ENCODE results near the gene MARS1. TPM values are rescaled to one million over a fixed set of nuclear protein-coding genes. Genes with fewer than 3 reads are reported as not detected.

Gene MARS1
- total and polyA plus RNA-seq, 5 donors from 2014 or later: 71.9 to 219 (median 83.2) TPM

GRCh38 chr12:57470286-57470969, 17.4 kb upstream of the MARS1 start:
- Histone ChIP-seq H3K9me3 (ENCODE audit: control insufficient read depth in 2 of 2, low read length in 2 of 2) (no peaks in the 10 kb centered on the region), H3K4me3 (ENCODE audit: low read depth, low read length) (no peak overlapping the region), H3K4me1 (ENCODE audit: control insufficient read depth, insufficient read depth, low read length, poor library complexity, severe bottlenecking) (peaks cover 36% of the 10 kb centered on the region), H3K27ac (ENCODE audit: insufficient read depth, low read length, poor library complexity, severe bottlenecking) (no peak overlapping the region), H3K27me3 (ENCODE audit: control insufficient read depth, insufficient read depth, low read length) (no peaks in the 10 kb centered on the region), H3K36me3 (ENCODE audit: control insufficient read depth, insufficient read depth, low read length) (peaks cover 73% of the 10 kb centered on the region)
- no peak for ATAC-seq (ENCODE audit: low read depth in 2 of 2)
- peaks cover 52% of the 10 kb centered on the region for H3K36me3 Mint-ChIP-seq
- H3K9me3 Mint-ChIP-seq: no peaks in the 10 kb centered on the region
- peak overlapping the region in 1 of 3 donors; percentile 83 for H3K27ac Mint-ChIP-seq
- no peaks in the 10 kb centered on the region for H3K27me3 Mint-ChIP-seq
- no peak overlapping the region for H3K4me3 Mint-ChIP-seq
- no peak for DNase-seq
- peaks cover 0 to 58% (median 39%) of the 10 kb centered on the region in 4 donors for H3K4me1 Mint-ChIP-seq

GRCh38 chr12:57470970-57471656, 16.8 kb upstream of the MARS1 start:
- no peak for ATAC-seq (ENCODE audit: low read depth in 2 of 2)
- Mint-ChIP-seq H3K4me1 (peaks cover 0 to 58% (median 38%) of the 10 kb centered on the region in 4 donors), H3K36me3 (peaks cover 48% of the 10 kb centered on the region)

GRCh38 chr12:57471661-57472060, 16.2 kb upstream of the MARS1 start:
- Mint-ChIP-seq H3K36me3 (peaks cover 48% of the 10 kb centered on the region), H3K27ac (peak overlapping the region in 1 of 3 donors; percentile 49), H3K27me3 (no peaks in the 10 kb centered on the region), H3K4me1 (peaks cover 0 to 63% (median 43%) of the 10 kb centered on the region in 4 donors), H3K9me3 (no peaks in the 10 kb centered on the region), H3K4me3 (peak overlapping the region in 1 of 4 donors; percentile 89)
- Histone ChIP-seq H3K4me1 (ENCODE audit: control insufficient read depth, insufficient read depth, low read length, poor library complexity, severe bottlenecking) (peaks cover 48% of the 10 kb centered on the region), H3K27me3 (ENCODE audit: control insufficient read depth, insufficient read depth, low read length) (no peaks in the 10 kb centered on the region), H3K27ac (ENCODE audit: insufficient read depth, low read length, poor library complexity, severe bottlenecking) (peak overlapping the region; percentile 14), H3K9me3 (ENCODE audit: control insufficient read depth in 2 of 2, low read length in 2 of 2) (no peaks in the 10 kb centered on the region), H3K4me3 (ENCODE audit: low read depth, low read length) (no peak overlapping the region), H3K36me3 (ENCODE audit: control insufficient read depth, insufficient read depth, low read length) (peaks cover 75% of the 10 kb centered on the region)
- ATAC-seq (ENCODE audit: low read depth in 2 of 2) (no peak), DNase-seq (no peak)

More at GRCh38 chr12:57470970-57471656, 16.8 kb upstream of the MARS1 start:
- H3K36me3 ChIP-seq (ENCODE audit: control insufficient read depth, insufficient read depth, low read length): peaks cover 75% of the 10 kb centered on the region
- Mint-ChIP-seq H3K27ac (peak overlapping the region in 2 of 3 donors; percentile 83 to 86), H3K9me3 (no peaks in the 10 kb centered on the region), H3K27me3 (no peaks in the 10 kb centered on the region), H3K4me3 (no peak overlapping the region)
- H3K27me3 ChIP-seq (ENCODE audit: control insufficient read depth, insufficient read depth, low read length): no peaks in the 10 kb centered on the region
- peak overlapping the region; percentile 14 for H3K27ac ChIP-seq (ENCODE audit: insufficient read depth, low read length, poor library complexity, severe bottlenecking)
- no peak for DNase-seq
- peaks cover 43% of the 10 kb centered on the region for H3K4me1 ChIP-seq (ENCODE audit: control insufficient read depth, insufficient read depth, low read length, poor library complexity, severe bottlenecking)
- H3K9me3 ChIP-seq (ENCODE audit: control insufficient read depth in 2 of 2, low read length in 2 of 2): no peaks in the 10 kb centered on the region
- no peak overlapping the region for H3K4me3 ChIP-seq (ENCODE audit: low read depth, low read length)

GRCh38 chr12:57472391-57472790, 15.5 kb upstream of the MARS1 start:
- Mint-ChIP-seq H3K4me3 (peak overlapping the region in 3 of 4 donors; percentile 11 to 89 (median 46)), H3K27ac (peak overlapping the region; percentile 43 to 84 (median 49)), H3K36me3 (peaks cover 47% of the 10 kb centered on the region), H3K4me1 (peaks cover 0 to 70% (median 48%) of the 10 kb centered on the region in 4 donors), H3K27me3 (no peaks in the 10 kb centered on the region), H3K9me3 (no peaks in the 10 kb centered on the region)
- DNase-seq (no peak), ATAC-seq (ENCODE audit: low read depth in 2 of 2) (no peak)
- no peaks in the 10 kb centered on the region for H3K9me3 ChIP-seq (ENCODE audit: control insufficient read depth in 2 of 2, low read length in 2 of 2)
- peaks cover 56% of the 10 kb centered on the region for H3K4me1 ChIP-seq (ENCODE audit: control insufficient read depth, insufficient read depth, low read length, poor library complexity, severe bottlenecking)
- no peak overlapping the region for H3K4me3 ChIP-seq (ENCODE audit: low read depth, low read length)
- H3K27me3 ChIP-seq (ENCODE audit: control insufficient read depth, insufficient read depth, low read length): no peaks in the 10 kb centered on the region
- H3K27ac ChIP-seq (ENCODE audit: insufficient read depth, low read length, poor library complexity, severe bottlenecking): peak overlapping the region; percentile 38
- peaks cover 72% of the 10 kb centered on the region for H3K36me3 ChIP-seq (ENCODE audit: control insufficient read depth, insufficient read depth, low read length)

- no peaks in the 10 kb centered on the region for H3K27me3 ChIP-seq (ENCODE audit: control insufficient read depth, insufficient read depth, low read length)
- no peak overlapping the region for H3K27ac ChIP-seq (ENCODE audit: insufficient read depth, low read length, poor library complexity, severe bottlenecking)
- H3K9me3 Mint-ChIP-seq: no peaks in the 10 kb centered on the region
- ATAC-seq (ENCODE audit: low read depth in 2 of 2) (no peak), DNase-seq (no peak)
- H3K36me3 Mint-ChIP-seq: peaks cover 41% of the 10 kb centered on the region
- H3K36me3 ChIP-seq (ENCODE audit: control insufficient read depth, insufficient read depth, low read length): peaks cover 65% of the 10 kb centered on the region
- no peaks in the 10 kb centered on the region for H3K9me3 ChIP-seq (ENCODE audit: control insufficient read depth in 2 of 2, low read length in 2 of 2)
- H3K27ac Mint-ChIP-seq: peak overlapping the region; percentile 13 to 97 (median 83)
- peaks cover 66% of the 10 kb centered on the region for H3K4me1 ChIP-seq (ENCODE audit: control insufficient read depth, insufficient read depth, low read length, poor library complexity, severe bottlenecking)
- peaks cover 3 to 71% (median 47%) of the 10 kb centered on the region in 4 donors for H3K4me1 Mint-ChIP-seq
- no peaks in the 10 kb centered on the region for H3K27me3 Mint-ChIP-seq
- H3K4me3 Mint-ChIP-seq: peak overlapping the region in 3 of 4 donors; percentile 82 to 89 (median 84)
- no peak overlapping the region for H3K4me3 ChIP-seq (ENCODE audit: low read depth, low read length)
These were observed 14.5 kb upstream of the MARS1 start for GRCh38 chr12:57473392-57473791.

GRCh38 chr12:57473886-57474285, 14.0 kb upstream of the MARS1 start:
- no peaks in the 10 kb centered on the region for H3K27me3 Mint-ChIP-seq
- no peak for DNase-seq
- H3K27me3 ChIP-seq (ENCODE audit: control insufficient read depth, insufficient read depth, low read length): no peaks in the 10 kb centered on the region
- peak overlapping the region; percentile 14 for H3K27ac ChIP-seq (ENCODE audit: insufficient read depth, low read length, poor library complexity, severe bottlenecking)
- ATAC-seq (ENCODE audit: low read depth in 2 of 2): no peak
- peaks cover 64% of the 10 kb centered on the region for H3K36me3 ChIP-seq (ENCODE audit: control insufficient read depth, insufficient read depth, low read length)
- no peaks in the 10 kb centered on the region for H3K9me3 Mint-ChIP-seq
- H3K4me1 Mint-ChIP-seq: peaks cover 8 to 75% (median 51%) of the 10 kb centered on the region in 4 donors
- H3K4me1 ChIP-seq (ENCODE audit: control insufficient read depth, insufficient read depth, low read length, poor library complexity, severe bottlenecking): peaks cover 71% of the 10 kb centered on the region
- H3K36me3 Mint-ChIP-seq: peaks cover 45% of the 10 kb centered on the region
- H3K9me3 ChIP-seq (ENCODE audit: control insufficient read depth in 2 of 2, low read length in 2 of 2): no peaks in the 10 kb centered on the region
- peak overlapping the region; percentile 82 to 89 (median 86) for H3K4me3 Mint-ChIP-seq
- H3K27ac Mint-ChIP-seq: peak overlapping the region; percentile 39 to 97 (median 83)
- no peak overlapping the region for H3K4me3 ChIP-seq (ENCODE audit: low read depth, low read length)

GRCh38 chr12:57474430-57474829, 13.4 kb upstream of the MARS1 start:
- no peaks in the 10 kb centered on the region for H3K9me3 Mint-ChIP-seq
- no peak for ATAC-seq (ENCODE audit: low read depth in 2 of 2)
- peaks cover 8 to 81% (median 54%) of the 10 kb centered on the region in 4 donors for H3K4me1 Mint-ChIP-seq
- Histone ChIP-seq H3K36me3 (ENCODE audit: control insufficient read depth, insufficient read depth, low read length) (peaks cover 58% of the 10 kb centered on the region), H3K27ac (ENCODE audit: insufficient read depth, low read length, poor library complexity, severe bottlenecking) (no peak overlapping the region), H3K4me3 (ENCODE audit: low read depth, low read length) (peak overlapping the region; percentile 43), H3K4me1 (ENCODE audit: control insufficient read depth, insufficient read depth, low read length, poor library complexity, severe bottlenecking) (peaks cover 76% of the 10 kb centered on the region), H3K27me3 (ENCODE audit: control insufficient read depth, insufficient read depth, low read length) (no peaks in the 10 kb centered on the region), H3K9me3 (ENCODE audit: control insufficient read depth in 2 of 2, low read length in 2 of 2) (no peaks in the 10 kb centered on the region)
- peaks cover 46% of the 10 kb centered on the region for H3K36me3 Mint-ChIP-seq
- H3K4me3 Mint-ChIP-seq: peak overlapping the region; percentile 82 to 89 (median 86)
- peak overlapping the region; percentile 83 to 97 (median 88) for H3K27ac Mint-ChIP-seq
- no peaks in the 10 kb centered on the region for H3K27me3 Mint-ChIP-seq
- no peak for DNase-seq
